Neuronal stem cell (in vitro differentiated cells): ENCODE results near the gene TRPM5.

Experiments
- DNase-seq: peaks from one replicate; pipeline ENCODE4 v3.0.0-alpha.2; 2013; ENCODE audit warnings: low spot score
- H2AFZ ChIP-seq: one replicate; pipeline ENCODE4 v1.6.1; 2013; ENCODE audit warnings: mild to moderate bottlenecking, low read length, inconsistent platforms
- H2AK5ac ChIP-seq: 2 replicates; pipeline ENCODE4 v1.6.1; 2013; ENCODE audit warnings: low read depth, mild to moderate bottlenecking, inconsistent platforms, low read length, moderate library complexity, mixed read lengths
- H2BK120ac ChIP-seq: 2 replicates; pipeline ENCODE4 v1.6.1; 2013; ENCODE audit warnings: low read depth, mild to moderate bottlenecking, inconsistent platforms, low read length, moderate library complexity, mixed read lengths
- H2BK12ac ChIP-seq: one replicate; pipeline ENCODE4 v1.6.1; 2013; ENCODE audit warnings: low read length, inconsistent platforms
- H2BK15ac ChIP-seq: 2 replicates; pipeline ENCODE4 v1.6.1; 2013; ENCODE audit warnings: mild to moderate bottlenecking, low read length, inconsistent platforms, mixed read lengths
- H2BK5ac ChIP-seq: one replicate; pipeline ENCODE4 v1.6.1; 2013; ENCODE audit warnings: inconsistent platforms, mild to moderate bottlenecking, low read length, moderate library complexity
- H3K14ac ChIP-seq: one replicate; pipeline ENCODE4 v1.6.1; 2013; ENCODE audit warnings: low read length, inconsistent platforms
- H3K18ac ChIP-seq: 2 replicates; pipeline ENCODE4 v1.6.1; 2013; ENCODE audit warnings: low read length, inconsistent platforms
- H3K23ac ChIP-seq: 2 replicates; pipeline ENCODE4 v1.6.1; 2013; ENCODE audit warnings: low read depth, mild to moderate bottlenecking, mixed read lengths, low read length, inconsistent platforms; ENCODE audit not compliant: poor library complexity
- H3K27ac ChIP-seq: replicated peaks from 3 replicates; pipeline ENCODE4 v1.5.1; 2013; ENCODE audit warnings: low read length, inconsistent platforms
- H3K27me3 ChIP-seq, 3 experiments: 2 replicates each; pipeline ENCODE4 v1.6.1; 2013; ENCODE audit warnings: low read length in 3 of 3, mild to moderate bottlenecking in 2 of 3, inconsistent platforms in 1 of 3, low read depth in 1 of 3, mixed read lengths in 1 of 3, moderate library complexity in 1 of 3; ENCODE audit not compliant: control insufficient read depth in 3 of 3, insufficient read depth in 3 of 3
- H3K36me3 ChIP-seq, 2 donors: replicated peaks in 1 of 2; 2 replicates each; pipeline ENCODE4 v1.6.1; 2013; ENCODE audit warnings: low read length in 2 of 2; ENCODE audit not compliant: control insufficient read depth in 2 of 2, insufficient read depth in 2 of 2
- H3K4ac ChIP-seq: 2 replicates; pipeline ENCODE4 v1.6.1; 2013; ENCODE audit warnings: inconsistent platforms, mild to moderate bottlenecking, low read length, moderate library complexity
- H3K4me1 ChIP-seq, 2 donors: 1 replicate in 1 of 2; 2 replicates in 1 of 2; pipeline ENCODE4 v1.6.1; 2013; ENCODE audit warnings: low read length in 2 of 2, low read depth in 1 of 2; ENCODE audit not compliant: control insufficient read depth in 2 of 2, insufficient read depth in 1 of 2
- H3K4me2 ChIP-seq: one replicate; pipeline ENCODE4 v1.6.1; 2013; ENCODE audit warnings: mild to moderate bottlenecking, low read length, inconsistent platforms; ENCODE audit not compliant: insufficient read depth, poor library complexity, severe bottlenecking
- H3K4me3 ChIP-seq, 2 donors: 2 replicates each; pipeline ENCODE4 v1.5.1; 2013; ENCODE audit warnings: low read length in 2 of 2, mild to moderate bottlenecking in 2 of 2, inconsistent platforms in 1 of 2, moderate library complexity in 1 of 2
- H3K79me1 ChIP-seq: one replicate; pipeline ENCODE4 v1.6.1; 2013; ENCODE audit warnings: low read depth, mild to moderate bottlenecking, inconsistent platforms, low read length, moderate library complexity
- H3K9ac ChIP-seq: one replicate; pipeline ENCODE4 v1.6.1; 2013; ENCODE audit warnings: mild to moderate bottlenecking, low read depth, low read length, inconsistent platforms; ENCODE audit not compliant: poor library complexity
- H3K9me3 ChIP-seq, 2 donors: replicated peaks in 1 of 2; 2 replicates each; pipeline versions ENCODE3 to v1.6.1; 2013; ENCODE audit warnings: low read length in 2 of 2, mild to moderate bottlenecking in 2 of 2, inconsistent platforms in 1 of 2, low read depth in 1 of 2, mixed read lengths in 1 of 2, moderate library complexity in 1 of 2; ENCODE audit not compliant: control insufficient read depth in 2 of 2, insufficient read depth in 1 of 2
- H4K8ac ChIP-seq: one replicate; pipeline ENCODE4 v1.6.1; 2013; ENCODE audit warnings: low read depth, mild to moderate bottlenecking, inconsistent platforms, low read length, moderate library complexity
- H4K91ac ChIP-seq: one replicate; pipeline ENCODE4 v1.6.1; 2013; ENCODE audit warnings: low read length, low read depth, mild to moderate bottlenecking, inconsistent platforms; ENCODE audit not compliant: poor library complexity
- WGBS, 2 donors: extraction: QIAGEN DNeasy Blood & Tissue Kit; methylation state at CpG; one replicate each; pipeline ENCODE4 v1.1.7; 2013; ENCODE audit warnings: missing lambda C conversion rate in 2 of 2, mixed read lengths in 1 of 2; ENCODE audit not compliant: insufficient read length in 2 of 2, insufficient replicate concordance in 1 of 2; ENCODE audit errors: extremely low coverage in 2 of 2; 5-methylcytosine and 5-hydroxymethylcytosine counted together

The TRPM5 gene

DNA sequence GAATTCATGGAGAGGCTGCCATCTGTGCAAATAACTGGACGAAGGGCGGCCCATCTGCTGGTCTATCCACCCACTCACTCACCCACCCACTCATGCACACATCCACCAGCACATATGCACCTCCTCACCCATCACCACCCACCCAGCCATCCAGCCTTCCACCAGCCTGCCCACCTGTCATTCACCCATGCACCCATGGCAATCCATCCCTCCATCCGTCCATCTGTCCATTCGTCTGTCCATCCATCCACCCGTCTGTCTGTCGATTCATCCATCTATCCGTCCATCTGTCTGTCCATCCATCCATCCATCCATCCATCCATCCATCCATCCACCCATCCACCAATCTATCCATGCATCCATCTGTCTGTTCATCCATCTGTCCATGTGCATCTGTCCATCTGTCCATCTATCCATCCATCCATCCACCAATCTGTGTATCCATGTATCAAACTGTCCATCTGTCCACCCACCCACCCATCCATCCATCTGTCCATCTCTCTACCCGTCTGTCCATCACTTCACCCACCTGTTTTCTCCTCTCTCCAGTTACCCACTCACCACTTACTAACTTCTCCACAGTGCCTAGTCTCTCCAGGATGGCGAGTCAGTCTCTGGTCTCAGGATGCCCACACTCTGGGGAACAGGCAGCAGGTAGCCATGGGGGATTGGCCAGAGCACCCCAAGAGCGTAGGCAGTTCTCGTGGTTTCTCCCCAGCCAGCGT, 8.9 kb downstream of the TRPM5 start:
- H3K9me3 ChIP-seq = peaks cover 0 to 13% of the 10 kb centered on the region in 2 donors
- H3K27me3 ChIP-seq = peaks cover 0 to 13% (median 7%) of the 10 kb centered on the region in 3 experiments
- H4K91ac ChIP-seq = no peak overlapping the region
- H2AFZ ChIP-seq = no peak overlapping the region
- H3K4ac ChIP-seq = no peak overlapping the region
- H3K36me3 ChIP-seq = peaks cover 0 to 2% of the 10 kb centered on the region in 2 donors
- no CpG with 5 or more reads among the region's 12 CpGs for WGBS, 2 donors
- peak overlapping the region; percentile 52 for H3K23ac ChIP-seq
- H3K9ac ChIP-seq = no peak overlapping the region
- no peak overlapping the region for H4K8ac ChIP-seq
- H2BK15ac ChIP-seq = no peak overlapping the region
- no peak overlapping the region for H2BK5ac ChIP-seq
- peak overlapping the region; percentile 92 for H2BK12ac ChIP-seq
- H3K18ac ChIP-seq = peak overlapping the region; percentile 19
- DNase-seq = no peak
- peak overlapping the region; percentile 32 for H2AK5ac ChIP-seq
- H3K4me3 ChIP-seq = no peak overlapping the region
- H3K79me1 ChIP-seq = no peaks in the 10 kb centered on the region
- peaks cover 0 to 2% of the 10 kb centered on the region in 2 donors for H3K4me1 ChIP-seq
- no peak overlapping the region for H3K14ac ChIP-seq
- H3K4me2 ChIP-seq = no peak overlapping the region
- no peak overlapping the region for H2BK120ac ChIP-seq
- H3K27ac ChIP-seq = no peak overlapping the region

DNA sequence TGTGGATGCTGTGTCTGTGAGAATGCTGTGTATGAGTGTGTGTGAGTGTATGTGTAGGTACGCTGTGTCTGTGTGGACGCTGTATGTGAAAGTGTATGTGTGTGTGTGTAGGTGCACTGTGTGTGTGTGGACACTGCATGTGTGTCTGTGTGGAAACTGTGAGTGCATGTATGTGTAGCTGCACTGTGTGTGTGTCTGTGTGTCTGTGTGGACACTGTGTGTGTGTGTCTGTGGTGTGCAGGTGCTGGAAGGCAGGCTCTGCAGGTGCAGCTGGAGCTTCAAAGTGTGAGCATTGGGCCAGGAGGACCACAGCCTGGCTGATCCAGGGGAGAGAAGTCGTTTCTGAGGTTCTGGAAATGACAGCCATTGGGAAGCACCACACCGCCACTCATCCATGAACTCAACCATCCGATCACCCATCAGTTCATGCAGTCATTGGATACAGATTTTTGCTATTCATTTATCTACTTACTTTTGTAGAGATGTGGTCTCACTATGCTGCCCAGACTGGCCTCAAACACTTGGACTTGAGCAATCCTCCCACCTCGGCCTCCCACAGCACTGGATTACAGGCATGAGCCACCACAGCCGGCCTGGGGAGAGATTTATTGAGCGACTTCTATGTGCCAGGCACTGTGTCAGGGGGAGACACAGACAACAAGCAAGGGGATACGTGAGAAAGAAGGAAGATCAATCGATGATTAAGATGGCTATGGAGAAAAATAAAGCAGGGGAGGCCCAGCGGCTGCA, 9.6 kb downstream of the TRPM5 start:
- no CpG with 5 or more reads among the region's 11 CpGs for WGBS, 2 donors
- H4K91ac ChIP-seq = peak overlapping the region; percentile 79
- H3K79me1 ChIP-seq = no peaks in the 10 kb centered on the region
- no peak overlapping the region for H3K27ac ChIP-seq
- peak overlapping the region; percentile 0 for H2BK120ac ChIP-seq
- H3K9ac ChIP-seq = peak overlapping the region; percentile 63
- H2AK5ac ChIP-seq = peak overlapping the region; percentile 61
- H2BK15ac ChIP-seq = no peak overlapping the region
- H3K27me3 ChIP-seq = peaks cover 0 to 13% (median 7%) of the 10 kb centered on the region in 3 experiments
- H3K9me3 ChIP-seq = peaks cover 0 to 13% of the 10 kb centered on the region in 2 donors
- H3K4ac ChIP-seq = peak overlapping the region; percentile 81
- H3K4me3 ChIP-seq = peak overlapping the region in 1 of 2 donors; percentile 10
- H3K4me2 ChIP-seq = no peak overlapping the region
- H3K36me3 ChIP-seq = peaks cover 0 to 2% of the 10 kb centered on the region in 2 donors
- no peak for DNase-seq
- H2AFZ ChIP-seq = no peak overlapping the region
- peaks cover 0 to 2% of the 10 kb centered on the region in 2 donors for H3K4me1 ChIP-seq
- no peak overlapping the region for H2BK5ac ChIP-seq
- peak overlapping the region; percentile 88 for H3K23ac ChIP-seq
- peak overlapping the region; percentile 2 for H2BK12ac ChIP-seq
- peak overlapping the region; percentile 83 for H3K18ac ChIP-seq
- peak overlapping the region; percentile 97 for H3K14ac ChIP-seq
- H4K8ac ChIP-seq = peak overlapping the region; percentile 48

DNA sequence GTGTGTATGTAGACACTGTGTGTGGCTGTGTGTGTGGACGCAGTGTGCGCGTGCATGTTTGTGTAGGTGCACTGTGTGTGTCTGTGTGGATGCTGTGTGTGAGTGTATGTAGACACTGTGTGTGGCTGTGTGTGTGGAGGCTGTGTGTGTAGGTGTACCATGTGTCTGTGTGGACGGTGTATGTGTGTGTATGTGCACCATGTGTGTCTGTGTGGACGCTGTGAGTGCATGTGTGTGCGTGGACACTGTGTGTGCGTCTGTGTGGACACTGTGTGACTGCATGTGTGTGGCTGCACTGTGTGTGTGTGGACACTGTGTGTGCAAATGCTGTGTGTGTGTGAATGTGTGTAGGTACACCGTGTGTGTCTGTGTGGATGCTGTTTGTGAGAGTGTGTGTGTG, 10.3 kb downstream of the TRPM5 start:
- Histone ChIP-seq H3K9ac (peak overlapping the region; percentile 89), H3K4me1 (peaks cover 0 to 2% of the 10 kb centered on the region in 2 donors), H3K4ac (peak overlapping the region; percentile 81), H2BK15ac (peak overlapping the region; percentile 73), H2BK120ac (peak overlapping the region; percentile 0), H4K91ac (peak overlapping the region; percentile 79), H3K9me3 (peaks cover 0 to 17% of the 10 kb centered on the region in 2 donors), H2BK5ac (no peak overlapping the region), H2BK12ac (peak overlapping the region; percentile 2), H3K23ac (peak overlapping the region; percentile 88), H3K27me3 (peaks cover 0 to 15% (median 7%) of the 10 kb centered on the region in 3 experiments), H3K18ac (peak overlapping the region; percentile 83), H3K79me1 (no peaks in the 10 kb centered on the region), H2AFZ (no peak overlapping the region), H3K27ac (no peak overlapping the region), H2AK5ac (peak overlapping the region; percentile 65), H3K36me3 (peaks cover 0 to 2% of the 10 kb centered on the region in 2 donors), H3K14ac (peak overlapping the region; percentile 97), H3K4me2 (no peak overlapping the region), H4K8ac (peak overlapping the region; percentile 48), H3K4me3 (peak overlapping the region in 1 of 2 donors; percentile 10)
- DNase-seq = no peak
- no CpG with 5 or more reads among the region's 8 CpGs for WGBS, 2 donors
